GM18526 (cell line): ENCODE data around the gene LARP6.

Source experiments
- POLR2A ChIP-seq: IDR thresholded peaks from 3 replicates; pipeline ENCODE4 v1.6.1; 2011; ENCODE audit not compliant: insufficient read length; ENCODE audit errors: extremely low read depth

LARP6 gene

DNA sequence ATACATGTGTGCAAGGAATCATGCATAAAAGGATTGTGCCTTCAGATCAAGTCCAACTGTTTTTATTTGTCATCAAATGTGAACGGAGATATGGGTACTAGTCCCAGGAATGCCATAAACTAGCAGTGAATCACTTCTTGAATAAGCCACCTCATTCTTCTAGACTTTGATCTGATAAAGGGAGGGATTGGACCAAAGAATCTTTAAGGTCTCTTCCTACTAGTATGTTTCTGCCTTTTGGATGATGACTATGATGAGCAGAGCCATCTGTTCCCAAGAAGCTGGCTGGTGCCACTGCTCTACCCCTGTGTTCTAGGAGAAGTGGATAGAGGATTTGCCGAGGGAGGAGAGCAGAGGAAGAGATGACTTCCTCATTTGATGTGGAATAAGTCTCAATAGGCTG lies 61.8 kb downstream of the LARP6 start:
- no peak for TF ChIP-seq POLR2A

DNA sequence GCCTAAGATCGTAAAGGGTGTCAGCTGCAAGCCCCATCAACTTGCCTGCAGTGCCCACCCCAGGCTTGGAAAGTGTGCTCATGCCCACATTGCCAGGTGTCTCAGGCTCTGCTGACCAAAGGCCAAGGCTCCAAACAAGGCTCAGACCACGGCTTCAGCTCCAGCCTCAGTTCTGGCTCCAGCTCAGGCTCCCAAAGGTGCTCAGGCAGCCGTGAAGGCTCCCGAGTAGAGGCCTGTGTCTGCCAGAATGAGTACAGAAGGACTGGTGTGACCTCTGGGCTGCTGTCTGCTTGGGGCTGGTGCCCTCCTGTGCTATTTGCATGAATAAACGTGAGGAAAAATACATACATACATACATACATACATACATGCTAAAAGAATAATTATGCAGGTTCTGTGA lies 62.7 kb downstream of the LARP6 start:
- TF ChIP-seq POLR2A, result no peak

DNA sequence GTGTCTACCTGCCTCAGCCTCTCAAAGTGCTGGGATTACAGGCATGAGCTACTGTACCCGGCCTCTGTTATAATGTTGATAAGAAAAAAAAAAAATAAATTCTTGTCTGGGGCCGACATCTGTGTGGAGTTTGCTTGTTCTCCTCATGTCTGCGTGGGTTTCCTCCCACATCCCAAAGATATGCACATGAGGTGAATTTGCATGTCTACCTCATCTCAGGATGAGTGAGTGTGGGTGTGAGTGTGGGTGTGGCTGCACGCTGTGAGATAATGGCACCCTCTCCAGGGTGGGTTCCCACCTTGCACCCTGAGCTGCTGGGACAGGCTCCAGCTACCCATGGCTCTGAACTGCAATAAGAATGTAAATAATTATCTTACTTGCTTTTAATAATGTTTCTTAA lies 64.7 kb downstream of the LARP6 start:
- TF ChIP-seq POLR2A, result no peak

DNA sequence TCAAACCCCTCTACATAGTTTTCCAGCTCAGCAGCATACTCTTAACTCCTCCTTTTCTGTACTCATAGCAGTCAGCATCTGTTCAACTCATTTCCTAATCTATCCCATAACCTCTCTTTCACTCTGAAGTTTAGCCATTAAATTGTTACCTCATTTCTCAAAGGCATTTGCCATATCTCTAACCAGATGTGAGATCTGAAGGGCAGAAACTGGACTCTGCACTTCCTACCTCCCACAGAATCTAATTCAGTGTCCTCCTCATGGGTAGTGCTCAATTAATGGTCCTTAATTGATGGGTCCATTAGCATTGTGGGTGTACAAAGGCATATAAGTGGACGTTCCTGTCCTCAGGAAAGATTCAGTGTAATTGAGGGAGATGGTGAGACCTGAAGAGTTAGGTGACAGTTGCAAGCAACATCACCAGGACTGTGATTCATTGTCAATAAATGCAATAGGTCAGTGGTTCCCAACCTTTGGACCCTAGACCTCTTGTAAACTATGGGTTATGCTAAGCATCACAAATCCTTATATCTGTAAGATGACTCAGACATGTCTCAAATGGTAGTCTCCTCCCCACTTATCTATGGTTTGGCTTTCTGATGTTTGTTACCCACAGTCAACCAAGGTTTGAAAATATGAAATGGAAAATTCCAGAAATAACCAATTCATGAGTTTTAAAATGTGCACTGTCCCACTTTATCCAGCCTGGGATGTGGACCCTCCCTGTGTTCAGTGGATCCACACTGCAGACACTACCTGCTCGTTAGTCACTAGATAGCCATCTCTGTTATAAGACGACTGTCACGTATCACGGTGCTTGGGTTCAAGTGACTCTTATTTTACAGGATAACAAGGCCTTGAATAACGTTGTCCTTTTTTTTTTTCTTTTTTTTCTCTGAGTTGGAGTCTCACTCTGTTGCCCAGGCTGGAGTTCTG lies 65.6 kb downstream of the LARP6 start:
- no peak for TF ChIP-seq POLR2A

DNA sequence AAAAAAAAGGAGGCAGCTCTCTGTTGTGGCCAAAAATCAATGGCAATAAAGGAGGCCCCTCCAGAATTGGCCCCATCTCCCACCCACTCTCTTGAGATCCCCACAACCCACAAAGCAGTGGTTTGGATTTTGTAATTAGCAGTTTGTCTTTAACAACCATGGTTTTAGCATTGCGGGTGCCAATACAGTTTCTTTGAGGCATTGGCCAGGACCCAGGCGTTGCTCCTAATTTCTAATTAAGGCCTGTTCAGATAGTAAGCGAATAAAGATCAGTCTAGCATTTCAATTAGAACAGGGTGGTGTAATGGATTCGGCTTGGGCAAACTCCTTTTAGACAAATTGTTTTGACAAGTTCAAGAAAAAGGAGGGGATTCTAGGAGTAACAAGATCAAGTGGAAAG lies 67.0 kb downstream of the LARP6 start:
- TF ChIP-seq POLR2A, result no peak

DNA sequence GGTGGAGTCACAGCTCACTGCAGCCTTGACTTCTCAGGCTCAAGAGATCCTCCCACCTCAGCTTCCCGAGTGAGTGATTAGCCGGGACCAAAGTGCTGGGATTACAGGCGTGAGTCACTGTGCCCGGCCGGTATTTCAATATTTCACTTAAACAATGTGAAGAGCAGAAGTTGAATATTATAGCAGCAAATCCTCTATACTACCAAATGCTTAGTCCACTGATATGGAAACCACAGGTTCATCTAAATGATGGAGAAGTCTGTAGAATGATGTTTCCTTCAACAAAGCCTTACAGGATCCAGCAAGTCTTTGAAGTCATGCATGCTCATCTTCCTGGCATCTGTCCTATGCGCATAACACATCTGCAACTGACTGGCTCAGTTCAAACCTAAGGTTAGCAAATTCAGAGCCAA lies 70.3 kb downstream of the LARP6 start:
- TF ChIP-seq POLR2A, result no peak

DNA sequence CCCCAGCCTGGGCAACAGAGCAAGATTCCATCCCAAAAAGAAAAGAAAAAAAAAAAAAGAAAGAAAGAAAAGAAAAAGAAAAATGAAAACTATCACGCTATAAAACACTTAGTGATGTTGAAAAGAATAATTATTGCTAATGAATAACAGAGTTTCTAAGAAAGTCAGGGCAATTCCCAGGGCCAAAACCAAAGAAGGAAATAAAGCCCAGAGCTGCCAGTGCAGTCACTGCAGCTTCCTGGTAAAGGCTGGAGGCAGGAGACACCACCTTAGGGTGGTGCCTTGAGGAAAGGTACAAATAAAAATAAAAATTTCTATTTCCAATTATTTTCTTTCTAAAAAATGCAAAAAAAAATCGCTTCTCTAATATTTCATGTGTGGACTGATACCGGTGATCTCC lies 70.9 kb downstream of the LARP6 start:
- TF ChIP-seq POLR2A, result no peak

DNA sequence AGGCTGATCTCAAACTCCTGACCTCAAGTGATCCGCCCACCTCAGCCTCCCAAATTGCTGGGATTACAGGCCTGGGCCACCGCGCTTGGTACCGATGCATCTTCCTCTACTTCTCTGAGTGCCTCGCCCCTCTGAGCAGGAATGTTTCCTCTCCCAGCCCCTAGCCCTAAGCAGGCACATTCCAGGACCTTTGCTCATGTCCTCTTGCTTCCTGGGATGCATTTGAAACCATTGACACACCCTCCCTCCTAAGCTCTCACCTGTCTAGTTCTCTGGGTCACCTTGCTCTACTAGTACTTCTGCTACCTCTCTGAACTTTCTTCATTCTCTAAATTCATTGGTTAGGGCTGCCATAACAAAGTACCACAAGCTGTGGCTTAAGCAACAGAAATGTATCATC lies 72.7 kb downstream of the LARP6 start:
- TF ChIP-seq POLR2A, result no peak
